ENCODE measurements around the gene FOXA2. TPM values are rescaled to one million over a fixed set of nuclear protein-coding genes. Genes with fewer than 3 reads are reported as not detected.

The FOXA2 gene
- polyA plus RNA-seq, 2 of the 4 experiments (the other 2 are of a cell fraction): 8.3 to 20.7 TPM

DNA sequence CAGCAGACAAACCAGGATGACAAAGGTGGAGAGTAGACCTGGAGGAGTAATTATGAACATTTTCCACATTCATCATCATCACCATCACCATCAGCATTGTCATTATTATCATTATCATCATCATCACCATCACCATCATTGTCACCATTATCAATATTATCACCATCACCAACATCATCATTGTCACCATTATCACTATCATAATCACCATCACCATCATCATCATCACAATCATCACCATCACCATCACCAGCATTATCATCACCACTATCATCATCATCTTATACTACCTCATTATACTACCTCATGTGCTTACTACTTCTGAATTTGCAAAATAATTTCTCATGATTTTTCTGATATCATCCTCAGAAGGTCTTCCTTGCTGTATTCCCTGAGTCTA lies 39.3 kb downstream of the FOXA2 start:
- CTCF ChIA-PET: interaction anchor here (1.0 kb wide), 1 partner anchor 9 kb away, joined by 3 read pairs; no protein-coding TSS in a partner anchor
- DNase-seq (ENCODE audit: low read depth in 1 of 2, low spot score in 1 of 2): no peak
- Histone ChIP-seq H3K4me2 (no peak overlapping the region), H3K27ac (no peak overlapping the region), H3K9me3 (0 out of 3 replicates have a peak, but pooled peaks cover 2% of the 10 kb centered on the region), H3K4me3 (no peak overlapping the region), H3K4me1 (peaks cover 4% of the 10 kb centered on the region; the same call in 1 of the 3 replicates)
- ATAC-seq: no peak
- POLR2A ChIA-PET: no interaction called here
- peak; percentile 99 for FAIRE-seq
- TF ChIP-seq REST (IDR thresholded peaks at IDR 0.05) (no peak), HEYL (CRISPR knock-in tag; IDR thresholded peaks at IDR 0.05) (no peak), RARB (CRISPR knock-in tag; IDR thresholded peaks at IDR 0.05) (no peak), ZNF302 (CRISPR knock-in tag; IDR thresholded peaks at IDR 0.05) (0 out of 2 replicates have a peak, but pooled peaks have one; percentile 10), HOXB5 (CRISPR knock-in tag; IDR thresholded peaks at IDR 0.05) (no peak)

- Histone ChIP-seq H3K4me3 (no peak overlapping the region), H3K27ac (no peak overlapping the region), H3K4me1 (peaks cover 4% of the 10 kb centered on the region; the same call in 1 of the 3 replicates), H3K9me3 (0 out of 3 replicates have a peak, but pooled peaks cover 2% of the 10 kb centered on the region), H3K4me2 (no peak overlapping the region)
- FAIRE-seq: no peak
- ChIA-PET POLR2A (no interaction called here), CTCF (interaction anchor here (1.0 kb wide), 1 partner anchor 9 kb away, joined by 3 read pairs; no protein-coding TSS in a partner anchor)
- no peak for ATAC-seq
- TF ChIP-seq SMC3 (IDR thresholded peaks at IDR 0.05): no peak
- no peak for TF ChIP-seq FOSL2 (IDR thresholded peaks at IDR 0.05)
- TF ChIP-seq FOSL2 (CRISPR knock-in tag; IDR thresholded peaks at IDR 0.05): no peak
- TF ChIP-seq HDAC2 (IDR thresholded peaks at IDR 0.05): no peak
- TF ChIP-seq FOSB (CRISPR knock-in tag; IDR thresholded peaks at IDR 0.05): no peak
- TF ChIP-seq GATA3 (IDR thresholded peaks at IDR 0.05; ENCODE audit: borderline replicate concordance): no peak
- DNase-seq (ENCODE audit: low read depth in 1 of 2, low spot score in 1 of 2): no peak
- 76% methylated on average over 1 of the region's 1 CpG for WGBS (ENCODE audit: missing lambda C conversion rate)
Observed at GRCh38 chr20:22544462-22544861, 39.9 kb downstream of the FOXA2 start.

- ChIA-PET POLR2A (no interaction called here), CTCF (no interaction called here)
- 9% methylated on average over 1 of the region's 1 CpG for WGBS (ENCODE audit: missing lambda C conversion rate)
- no peak for DNase-seq (ENCODE audit: low read depth in 1 of 2, low spot score in 1 of 2)
- H3K4me2 ChIP-seq: no peak overlapping the region
- TF ChIP-seq REST (IDR thresholded peaks at IDR 0.05): no peak
- no peak for TF ChIP-seq MAFK (IDR thresholded peaks at IDR 0.05; ENCODE audit: partially characterized antibody)
- TF ChIP-seq NFE2L2 (conservative IDR thresholded peaks at IDR 0.05; ENCODE audit: low read length): no peak
- TF ChIP-seq, protein P1, sequence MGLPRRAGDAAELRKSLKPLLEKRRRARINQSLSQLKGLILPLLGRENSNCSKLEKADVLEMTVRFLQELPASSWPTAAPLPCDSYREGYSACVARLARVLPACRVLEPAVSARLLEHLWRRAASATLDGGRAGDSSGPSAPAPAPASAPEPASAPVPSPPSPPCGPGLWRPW (IDR thresholded peaks at IDR 0.05): no peak
- no peak for TF ChIP-seq ZFP36 (IDR thresholded peaks at IDR 0.05; ENCODE audit: borderline replicate concordance, partially characterized antibody)
- TF ChIP-seq BHLHE40 (IDR thresholded peaks at IDR 0.05; ENCODE audit: low read depth, low read length): no peak
- TF ChIP-seq ESRRA (IDR thresholded peaks at IDR 0.05; ENCODE audit: borderline replicate concordance, low read length): no peak
- no peak for TF ChIP-seq PBX3 (IDR thresholded peaks at IDR 0.05)
- no peak for TF ChIP-seq ATOH8 (CRISPR knock-in tag; IDR thresholded peaks at IDR 0.05; ENCODE audit: low read depth)
- no peak for TF ChIP-seq POLR2AphosphoS2 (conservative IDR thresholded peaks at IDR 0.05; ENCODE audit: low read length)
- TF ChIP-seq, protein P2, sequence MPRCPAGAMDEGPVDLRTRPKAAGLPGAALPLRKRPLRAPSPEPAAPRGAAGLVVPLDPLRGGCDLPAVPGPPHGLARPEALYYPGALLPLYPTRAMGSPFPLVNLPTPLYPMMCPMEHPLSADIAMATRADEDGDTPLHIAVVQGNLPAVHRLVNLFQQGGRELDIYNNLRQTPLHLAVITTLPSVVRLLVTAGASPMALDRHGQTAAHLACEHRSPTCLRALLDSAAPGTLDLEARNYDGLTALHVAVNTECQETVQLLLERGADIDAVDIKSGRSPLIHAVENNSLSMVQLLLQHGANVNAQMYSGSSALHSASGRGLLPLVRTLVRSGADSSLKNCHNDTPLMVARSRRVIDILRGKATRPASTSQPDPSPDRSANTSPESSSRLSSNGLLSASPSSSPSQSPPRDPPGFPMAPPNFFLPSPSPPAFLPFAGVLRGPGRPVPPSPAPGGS (IDR thresholded peaks at IDR 0.05): no peak
- no peak for TF ChIP-seq FOSB (CRISPR knock-in tag; IDR thresholded peaks at IDR 0.05)
- no peak for TF ChIP-seq JUNB (IDR thresholded peaks at IDR 0.05)
- TF ChIP-seq MAX (IDR thresholded peaks at IDR 0.05): no peak
- TF ChIP-seq RARB (CRISPR knock-in tag; IDR thresholded peaks at IDR 0.05): no peak
- FAIRE-seq: peak; percentile 59
- no peak for ATAC-seq
- H3K4me3 ChIP-seq: no peak overlapping the region
- no peaks in the 10 kb centered on the region for H3K9me3 ChIP-seq
- H3K27ac ChIP-seq: no peak overlapping the region
- H3K4me1 ChIP-seq: peaks cover 6% of the 10 kb centered on the region; the same call in 2 of the 3 replicates
Observed at GRCh38 chr20:22542427-22542826, 41.9 kb downstream of the FOXA2 start.

All from A549 (cell line).